Vagina (tissue), 2 donors: ENCODE data around the gene DSP. TPM values are rescaled to one million over a fixed set of nuclear protein-coding genes. Genes with fewer than 3 reads are reported as not detected.
A peak's percentile ranks its signal among the peaks of the same experiment; 100 is the strongest.

Experiments
- DNase-seq, 2 donors: peaks; one replicate each; pipeline ENCODE4 v3.0.0-alpha.2; 2017; ENCODE audit errors: extremely low spot score in 2 of 2
- H3K27ac ChIP-seq: fragments of 200-600 bp; sonication (generic); one replicate; pipeline ENCODE4 v1.5.1; 2019
- H3K27me3 ChIP-seq: fragments of 200-600 bp; sonication (generic); one replicate; pipeline ENCODE4 v1.5.1; 2019
- H3K36me3 ChIP-seq, 2 donors: fragments of 200-600 bp; sonication (generic); one replicate each; pipeline ENCODE4 v1.5.1; 2017 to 2019
- H3K4me1 ChIP-seq: fragments of 200-600 bp; sonication (generic); one replicate; pipeline ENCODE4 v1.5.1; 2019
- H3K4me3 ChIP-seq, 2 donors: fragments of 200-600 bp; sonication (generic); 1 replicate in 1 of 2; 2 replicates in 1 of 2; pipeline ENCODE4 v1.5.1; 2016 to 2019
- H3K9me3 ChIP-seq: fragments of 200-600 bp; sonication (generic); one replicate; pipeline ENCODE4 v1.5.1; 2019
- CTCF ChIP-seq, 3 experiments: fragments of 450-650 bp in 2 of 3; fragments of 200-600 bp in 1 of 3; sonication (generic) in 1 of 3; IDR thresholded peaks; one replicate each; pipeline ENCODE4 v1.5.1; 2017 to 2019; ENCODE audit warnings: antibody characterized with exemption in 3 of 3, mild to moderate bottlenecking in 2 of 3, moderate library complexity in 2 of 3
- POLR2A ChIP-seq, 2 donors: fragments of 450-650 bp; IDR thresholded peaks; one replicate each; pipeline ENCODE4 v1.6.1; 2017; ENCODE audit warnings: antibody characterized with exemption in 2 of 2, mild to moderate bottlenecking in 2 of 2, moderate library complexity in 2 of 2
- POLR2AphosphoS5 ChIP-seq, 2 donors: sonication (generic); formaldehyde crosslinking; IDR thresholded peaks; one replicate each; pipeline ENCODE4 v1.9.0; 2017; ENCODE audit warnings: antibody characterized with exemption in 2 of 2, mild to moderate bottlenecking in 2 of 2, low read depth in 1 of 2; ENCODE audit not compliant: insufficient read depth in 1 of 2
- intact Hi-C: fragments of 100-400 bp; cut with DNase I; formaldehyde crosslinking; loops from one replicate; pipeline ENCODE4 v1.15.1; 2023
- total RNA-seq: library from RNA; depleted of rRNA; stranded (reverse); fragments of >200 nt; gene quantifications from one replicate; pipeline ENCODE4 v1.2.3, GENCODE V29; 2016

The DSP gene
- total RNA-seq, 1 donor from 2014 or later: 802 TPM

DNA sequence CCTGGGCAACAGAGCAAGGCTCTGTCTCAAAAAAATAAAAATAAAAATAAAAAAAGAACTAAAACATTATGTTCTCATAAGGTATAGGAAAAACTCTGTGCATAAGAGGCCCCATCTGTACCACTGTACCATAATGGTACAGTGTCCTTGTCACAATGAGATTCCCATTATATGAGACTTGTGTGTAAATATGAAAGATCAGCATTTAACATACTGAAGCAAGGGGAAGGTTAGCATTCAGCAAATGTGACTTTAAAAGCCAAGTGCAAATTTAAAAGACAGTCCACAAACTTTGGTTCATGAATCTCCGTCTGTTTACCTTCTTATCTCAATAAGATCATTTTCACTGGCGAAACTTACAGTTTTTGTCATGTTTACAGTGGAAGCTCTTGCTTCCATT is 16.2 kb downstream of the DSP start:
- Histone ChIP-seq H3K36me3 (peaks cover 0 to 16% of the 10 kb centered on the region in 2 donors), H3K27me3 (no peaks in the 10 kb centered on the region), H3K27ac (no peak overlapping the region), H3K9me3 (no peaks in the 10 kb centered on the region), H3K4me3 (no peak overlapping the region), H3K4me1 (peaks cover 4% of the 10 kb centered on the region)
- intact Hi-C loops: no loop called here
- no peak for TF ChIP-seq POLR2AphosphoS5 (IDR thresholded peaks at IDR 0.05; ENCODE audit: insufficient read depth in 1 of 2, low read depth in 1 of 2)
- TF ChIP-seq CTCF (IDR thresholded peaks at IDR 0.05): no peak
- no peak for TF ChIP-seq POLR2A (IDR thresholded peaks at IDR 0.05)
- DNase-seq: no peak

GRCh38 chr6:7558781-7559180 is 17.3 kb downstream of the DSP start:
- TF ChIP-seq POLR2A (IDR thresholded peaks at IDR 0.05): no peak
- no peak for TF ChIP-seq CTCF (IDR thresholded peaks at IDR 0.05)
- TF ChIP-seq POLR2AphosphoS5 (IDR thresholded peaks at IDR 0.05; ENCODE audit: insufficient read depth in 1 of 2, low read depth in 1 of 2): no peak
- H3K36me3 ChIP-seq: peaks cover 0 to 26% of the 10 kb centered on the region in 2 donors
- peak overlapping the region; percentile 13 for H3K27ac ChIP-seq
- no peak overlapping the region for H3K4me3 ChIP-seq
- no peaks in the 10 kb centered on the region for H3K27me3 ChIP-seq
- intact Hi-C loops: no loop called here
- H3K9me3 ChIP-seq: no peaks in the 10 kb centered on the region
- DNase-seq: no peak
- H3K4me1 ChIP-seq: peaks cover 4% of the 10 kb centered on the region

- peak overlapping the region; percentile 13 for H3K27ac ChIP-seq
- intact Hi-C loops: no loop called here
- no peaks in the 10 kb centered on the region for H3K27me3 ChIP-seq
- DNase-seq: no peak
- no peaks in the 10 kb centered on the region for H3K9me3 ChIP-seq
- TF ChIP-seq POLR2AphosphoS5 (IDR thresholded peaks at IDR 0.05; ENCODE audit: insufficient read depth in 1 of 2, low read depth in 1 of 2) (no peak), POLR2A (IDR thresholded peaks at IDR 0.05) (no peak), CTCF (IDR thresholded peaks at IDR 0.05) (no peak)
- H3K4me3 ChIP-seq: no peak overlapping the region
- H3K36me3 ChIP-seq: peaks cover 0 to 28% of the 10 kb centered on the region in 2 donors
- H3K4me1 ChIP-seq: peaks cover 4% of the 10 kb centered on the region
These were observed 17.7 kb downstream of the DSP start for GRCh38 chr6:7559196-7559595.

DNA sequence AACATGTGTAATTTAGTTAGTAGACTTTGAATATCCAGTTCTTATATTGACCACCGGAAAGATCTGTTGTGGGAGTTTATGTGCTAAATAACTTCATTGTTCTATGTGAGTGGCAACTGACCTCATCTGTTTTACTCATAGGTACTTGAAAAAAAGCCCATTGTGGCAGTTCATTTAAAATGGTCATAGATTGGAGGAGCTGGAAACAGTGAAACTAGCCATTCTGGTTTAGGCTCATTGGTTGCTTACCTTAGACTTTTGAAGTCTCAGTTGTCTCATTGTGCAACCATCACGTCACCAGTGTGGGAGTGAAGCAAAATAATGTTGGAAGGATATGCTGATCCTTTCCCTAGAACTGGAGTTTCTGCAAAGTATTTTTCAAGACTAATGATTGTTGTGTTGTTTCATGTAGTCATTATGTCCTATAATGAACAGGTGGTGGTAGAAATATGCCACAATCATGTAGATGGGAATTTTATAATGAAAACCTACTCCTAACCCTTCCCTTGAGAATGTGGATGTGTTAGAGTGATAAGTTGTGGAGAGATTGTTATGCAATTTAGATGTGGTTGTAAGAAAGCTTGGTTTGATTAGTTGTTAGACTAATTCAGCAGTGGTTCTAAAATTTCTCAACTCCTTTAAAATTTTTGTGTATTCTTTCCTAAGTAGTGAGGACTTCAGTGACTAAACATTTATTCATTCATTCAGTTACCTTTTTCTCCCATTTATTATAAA is 18.3 kb downstream of the DSP start:
- Histone ChIP-seq H3K4me1 (peaks cover 4% of the 10 kb centered on the region), H3K27me3 (no peaks in the 10 kb centered on the region), H3K36me3 (peaks cover 0 to 30% of the 10 kb centered on the region in 2 donors), H3K9me3 (no peaks in the 10 kb centered on the region), H3K27ac (no peak overlapping the region), H3K4me3 (no peak overlapping the region)
- TF ChIP-seq POLR2A (IDR thresholded peaks at IDR 0.05): no peak
- peak in 1 of 2 donors; percentile 32 for TF ChIP-seq POLR2AphosphoS5 (IDR thresholded peaks at IDR 0.05; ENCODE audit: insufficient read depth in 1 of 2, low read depth in 1 of 2)
- no peak for DNase-seq
- intact Hi-C loops: no loop called here

- intact Hi-C loops: no loop called here
- Histone ChIP-seq H3K27ac (no peak overlapping the region), H3K27me3 (no peaks in the 10 kb centered on the region), H3K36me3 (peaks cover 0 to 46% of the 10 kb centered on the region in 2 donors), H3K9me3 (no peaks in the 10 kb centered on the region), H3K4me3 (no peak overlapping the region), H3K4me1 (no peaks in the 10 kb centered on the region)
- TF ChIP-seq POLR2AphosphoS5 (IDR thresholded peaks at IDR 0.05; ENCODE audit: insufficient read depth in 1 of 2, low read depth in 1 of 2): no peak
- DNase-seq: no peak
These were observed 19.9 kb downstream of the DSP start for GRCh38 chr6:7561153-7561964.
